GM18909 (cell line): ENCODE results near the gene SRRM5.
"Not testable (repeated sequence)": the region's sequence is repeated elsewhere in the genome, so short reads cannot be mapped to it uniquely, and the experiment has no call there.

Source experiments
- ATAC-seq: cut with Tn5 transposase; IDR thresholded peaks from one replicate; pipeline ENCODE4 v1.9.1; 2021; ENCODE audit warnings: mild to moderate bottlenecking; ENCODE audit not compliant: unreplicated experiment, poor library complexity

SRRM5 gene

GRCh38 chr19:43611788-43612187, at the start of gene SRRM5:
TSS of gene SRRM5 (plus strand) at chr19:43612088. CDS start at chr19:43612122, 34 bp downstream.
- ATAC-seq, result no peak

GRCh38 chr19:43562226-43562697, 49.6 kb upstream of the SRRM5 start:
- ATAC-seq, result no peak

GRCh38 chr19:43562698-43563241, 49.1 kb upstream of the SRRM5 start:
- peak; percentile 75 for ATAC-seq

GRCh38 chr19:43563816-43564457, 48.0 kb upstream of the SRRM5 start:
- ATAC-seq, result no peak

- no peak for ATAC-seq
Observed at GRCh38 chr19:43564800-43565199, 47.1 kb upstream of the SRRM5 start.

- no peak for ATAC-seq
Observed at GRCh38 chr19:43569657-43570056, 42.2 kb upstream of the SRRM5 start.

- ATAC-seq, result no peak
Observed at GRCh38 chr19:43570174-43570791, 41.6 kb upstream of the SRRM5 start.

- no peak for ATAC-seq
Observed at GRCh38 chr19:43572171-43572588, 39.7 kb upstream of the SRRM5 start.

GRCh38 chr19:43574424-43575155, 37.3 kb upstream of the SRRM5 start:
- no peak for ATAC-seq

GRCh38 chr19:43575156-43575950, 36.5 kb upstream of the SRRM5 start, which contains the start of the genes PINLYP and XRCC1:
TSS of gene PINLYP (plus strand) at chr19:43575801. CDS start at chr19:43577192, 1,391 bp downstream.
TSS of gene XRCC1 (minus strand) at chr19:43575527. CDS start at chr19:43575458, 69 bp downstream.
- ATAC-seq, result peak; percentile 96

- no peak for ATAC-seq
Observed at GRCh38 chr19:43575955-43576878, 35.7 kb upstream of the SRRM5 start.

- ATAC-seq, result no peak
Observed at GRCh38 chr19:43578787-43579186, 33.1 kb upstream of the SRRM5 start.

- ATAC-seq, result no peak
Observed at GRCh38 chr19:43581467-43581866, 30.4 kb upstream of the SRRM5 start.

GRCh38 chr19:43582495-43582894, 29.4 kb upstream of the SRRM5 start:
- ATAC-seq, result no peak

GRCh38 chr19:43584484-43584883, 27.4 kb upstream of the SRRM5 start:
- ATAC-seq, result peak; percentile 64

- no peak for ATAC-seq
Observed at GRCh38 chr19:43586346-43586745, 25.5 kb upstream of the SRRM5 start.

GRCh38 chr19:43587029-43587428, 24.9 kb upstream of the SRRM5 start:
- not testable (repeated sequence) for ATAC-seq

- ATAC-seq, result no peak
Observed at GRCh38 chr19:43589277-43589676, 22.6 kb upstream of the SRRM5 start.

GRCh38 chr19:43589678-43590077, 22.2 kb upstream of the SRRM5 start:
- no peak for ATAC-seq
